Activated T-cell treated with anti-CD3 and anti-CD28 coated beads, Interleukin-2, amount 50 U/mL, for 4 hours (primary cell): ENCODE results near the gene NDUFS2. TPM values are rescaled to one million over a fixed set of nuclear protein-coding genes. Genes with fewer than 3 reads are reported as not detected.
"Not testable (repeated sequence)": the region's sequence is repeated elsewhere in the genome, so short reads cannot be mapped to it uniquely, and the experiment has no call there.

Source experiments
- ATAC-seq, 2 donors: fragments of 200-7000 bp; cut with Tn5 transposase; one replicate each; pipeline ENCODE4 v1.10.0; 2021
- DNase-seq: peaks from one replicate; pipeline ENCODE4 v3.0.0-alpha.2; 2020
- H3K27me3 Mint-ChIP-seq: one replicate; pipeline ENCODE4 v1.8.0; 2021; ENCODE audit warnings: low read depth, mixed read lengths
- H3K36me3 Mint-ChIP-seq: one replicate; pipeline ENCODE4 v1.8.0; 2022; ENCODE audit warnings: mixed read lengths; ENCODE audit not compliant: insufficient read depth
- H3K4me1 Mint-ChIP-seq: one replicate; pipeline ENCODE4 v1.8.0; 2021; ENCODE audit warnings: low read depth, mixed read lengths
- H3K4me3 Mint-ChIP-seq: one replicate; pipeline ENCODE4 v1.8.0; 2021; ENCODE audit warnings: mild to moderate bottlenecking, moderate library complexity, mixed read lengths
- H3K9me3 Mint-ChIP-seq: one replicate; pipeline ENCODE4 v1.8.0; 2021; ENCODE audit warnings: mixed read lengths
- total RNA-seq, 3 donors: library from RNA; stranded (reverse); gene quantifications; one replicate each; pipeline ENCODE4 v1.2.1, GENCODE V29; 2021

Gene NDUFS2
- total RNA-seq, 3 donors from 2014 or later: 70.7 to 80.5 (median 73.2) TPM

DNA sequence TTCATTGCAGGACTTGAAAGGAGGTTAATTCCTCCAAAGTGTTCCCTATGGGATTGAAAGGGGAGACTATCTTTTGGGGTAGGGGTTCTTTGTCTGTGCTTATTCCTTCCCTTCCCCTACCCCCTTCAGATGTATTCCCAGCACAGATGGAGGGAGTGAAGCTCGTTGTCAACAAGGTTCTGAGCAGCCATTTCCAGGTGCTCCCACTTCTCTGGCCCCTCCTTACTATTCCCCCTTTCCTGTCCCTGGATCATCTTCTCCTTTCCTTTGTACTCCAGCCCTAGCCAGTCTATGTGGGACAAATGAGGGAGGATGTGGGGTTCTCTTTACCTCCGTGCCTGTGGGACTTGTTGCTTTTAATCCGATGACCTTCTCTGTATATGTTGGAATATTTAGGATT is 24.6 kb downstream of the NDUFS2 start:
- Mint-ChIP-seq H3K9me3 (no peaks in the 10 kb centered on the region), H3K4me3 (peak overlapping the region; percentile 100), H3K4me1 (peaks cover 33% of the 10 kb centered on the region), H3K36me3 (peaks cover 7% of the 10 kb centered on the region), H3K27me3 (peaks cover 1% of the 10 kb centered on the region)
- DNase-seq: no peak
- ATAC-seq: no peak

DNA sequence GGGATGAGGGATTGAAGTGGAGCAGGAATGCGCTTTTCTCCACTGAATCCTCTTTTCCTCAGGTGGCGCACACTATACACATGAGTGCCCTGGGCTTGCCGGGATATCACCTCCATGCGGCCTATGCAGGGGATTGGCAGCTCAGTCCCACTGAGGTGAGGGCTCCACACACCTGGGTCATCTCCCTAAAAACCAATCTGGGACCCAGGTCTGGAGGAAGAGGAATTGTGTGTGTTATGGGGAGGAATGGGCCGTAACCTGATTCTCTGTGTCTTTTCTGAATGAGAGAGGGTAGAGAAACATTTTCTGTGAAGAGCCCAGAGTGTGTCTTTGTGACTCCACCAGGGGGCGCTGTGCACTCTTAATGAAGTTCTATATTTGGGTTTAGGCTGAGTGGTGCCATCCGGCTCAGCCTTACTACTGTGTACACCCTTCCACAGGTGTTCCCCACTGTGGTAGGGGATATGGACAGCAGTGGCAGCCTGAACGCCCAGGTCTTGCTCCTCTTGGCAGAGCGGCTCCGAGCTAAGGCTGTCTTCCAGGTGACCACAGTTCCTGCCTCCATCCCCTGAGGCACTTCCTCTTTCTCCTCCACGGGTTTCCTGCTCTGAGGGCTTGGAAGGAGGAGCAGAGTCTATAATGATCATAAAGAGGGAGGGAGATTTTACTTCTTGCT is 25.2 kb downstream of the NDUFS2 start:
- Mint-ChIP-seq H3K27me3 (peaks cover 1% of the 10 kb centered on the region), H3K9me3 (no peaks in the 10 kb centered on the region), H3K4me3 (peak overlapping the region; percentile 100), H3K36me3 (peaks cover 7% of the 10 kb centered on the region), H3K4me1 (peaks cover 31% of the 10 kb centered on the region)
- DNase-seq (peak; percentile 91), ATAC-seq (peak; percentile 46)

DNA sequence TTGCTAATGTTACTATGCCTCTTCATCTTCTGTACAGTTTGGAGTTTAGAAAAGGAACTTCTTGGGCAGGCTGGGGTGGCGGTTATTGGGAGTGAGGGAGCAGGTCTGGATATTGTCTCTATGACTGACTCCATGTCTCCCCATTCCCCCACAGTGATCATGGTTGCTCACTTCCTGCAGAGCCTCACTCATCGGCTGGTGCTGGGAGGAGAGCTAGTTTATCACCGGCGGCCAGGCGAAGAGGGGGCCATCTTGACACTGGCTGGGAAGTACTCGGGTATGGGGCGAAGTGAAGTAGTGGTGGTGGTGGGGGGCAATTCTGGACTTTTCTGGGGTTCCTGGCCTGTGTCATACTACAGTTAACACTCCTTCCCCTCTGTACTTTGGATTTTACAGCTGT is 25.9 kb downstream of the NDUFS2 start:
- Mint-ChIP-seq H3K4me1 (peaks cover 31% of the 10 kb centered on the region), H3K9me3 (no peaks in the 10 kb centered on the region), H3K36me3 (peaks cover 7% of the 10 kb centered on the region), H3K4me3 (peak overlapping the region; percentile 1), H3K27me3 (peaks cover 1% of the 10 kb centered on the region)
- ATAC-seq (no peak), DNase-seq (no peak)

DNA sequence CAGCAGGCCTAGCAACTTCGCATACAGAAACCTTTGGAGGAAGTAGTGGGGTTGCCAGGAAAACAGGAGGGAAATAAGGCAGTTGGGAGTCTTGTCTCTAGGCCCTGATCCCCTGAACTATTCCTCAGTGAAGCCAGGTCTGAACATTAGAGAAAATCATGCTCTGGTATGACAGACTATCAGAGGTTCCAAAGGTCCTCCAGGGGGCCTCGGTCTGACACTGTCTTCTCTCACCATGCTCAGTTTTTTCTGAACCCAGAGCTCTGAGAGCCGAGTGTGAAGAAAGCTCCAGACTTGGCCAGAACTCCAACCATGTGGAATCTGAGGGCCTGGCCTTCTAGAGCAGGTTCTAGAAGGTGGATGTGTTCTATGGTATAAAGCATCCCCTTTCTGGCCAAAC is 27.7 kb downstream of the NDUFS2 start:
- DNase-seq (no peak), ATAC-seq (no peak)
- no peak overlapping the region for H3K4me3 Mint-ChIP-seq
- H3K4me1 Mint-ChIP-seq: peaks cover 30% of the 10 kb centered on the region
- H3K9me3 Mint-ChIP-seq: no peaks in the 10 kb centered on the region
- peaks cover 7% of the 10 kb centered on the region for H3K36me3 Mint-ChIP-seq
- no peaks in the 10 kb centered on the region for H3K27me3 Mint-ChIP-seq

DNA sequence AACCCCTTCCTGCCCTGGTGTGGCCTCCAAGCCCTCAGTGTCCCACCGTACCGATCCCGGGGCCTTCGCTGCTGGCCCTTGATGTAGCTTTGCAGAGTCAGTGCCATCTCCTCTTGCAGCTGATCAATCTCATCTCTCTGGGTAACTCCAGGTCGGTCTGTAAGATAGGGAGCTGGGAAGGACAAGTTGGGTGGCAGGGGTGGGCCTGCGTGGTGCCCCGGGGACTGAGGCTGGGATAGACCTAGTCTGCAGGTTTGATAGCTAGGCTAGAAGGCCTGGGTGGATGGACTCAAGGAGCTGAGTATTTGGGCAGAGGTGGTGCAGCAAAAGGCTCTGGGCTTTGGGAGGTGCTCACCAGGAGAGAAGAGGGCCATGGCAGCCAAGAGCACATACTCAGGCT is 28.6 kb downstream of the NDUFS2 start:
- Mint-ChIP-seq H3K36me3 (peaks cover 7% of the 10 kb centered on the region), H3K27me3 (no peaks in the 10 kb centered on the region)
- no peak for ATAC-seq

DNA sequence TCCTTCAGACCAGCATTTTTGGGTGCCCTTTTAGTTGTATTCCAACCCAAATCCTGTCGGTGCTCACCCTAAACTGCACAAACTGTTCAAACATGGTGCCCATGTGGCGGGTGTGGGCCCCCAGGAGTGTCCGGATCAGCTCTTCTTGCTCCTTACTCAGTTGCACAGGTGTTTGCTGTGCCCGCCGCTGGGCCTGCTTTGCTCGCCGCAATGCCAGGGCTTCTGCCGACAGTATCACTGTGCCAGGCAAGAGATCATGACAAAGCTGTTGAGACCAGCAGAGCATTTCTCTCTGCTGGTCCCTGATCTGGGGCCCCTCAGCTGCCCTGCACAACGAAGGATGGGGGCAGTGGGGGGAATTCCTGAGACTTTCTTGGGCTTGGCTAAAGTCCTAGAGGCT is 30.9 kb downstream of the NDUFS2 start:
- DNase-seq (no peak), ATAC-seq (no peak)
- Mint-ChIP-seq H3K4me3 (no peak overlapping the region), H3K27me3 (no peaks in the 10 kb centered on the region), H3K36me3 (peaks cover 6% of the 10 kb centered on the region), H3K4me1 (peaks cover 2% of the 10 kb centered on the region), H3K9me3 (no peaks in the 10 kb centered on the region)

More for the DNA sequence above, 28.6 kb downstream of the NDUFS2 start:
- no peak for DNase-seq
- H3K4me1 Mint-ChIP-seq: peaks cover 23% of the 10 kb centered on the region
- no peak overlapping the region for H3K4me3 Mint-ChIP-seq
- H3K9me3 Mint-ChIP-seq: no peaks in the 10 kb centered on the region

DNA sequence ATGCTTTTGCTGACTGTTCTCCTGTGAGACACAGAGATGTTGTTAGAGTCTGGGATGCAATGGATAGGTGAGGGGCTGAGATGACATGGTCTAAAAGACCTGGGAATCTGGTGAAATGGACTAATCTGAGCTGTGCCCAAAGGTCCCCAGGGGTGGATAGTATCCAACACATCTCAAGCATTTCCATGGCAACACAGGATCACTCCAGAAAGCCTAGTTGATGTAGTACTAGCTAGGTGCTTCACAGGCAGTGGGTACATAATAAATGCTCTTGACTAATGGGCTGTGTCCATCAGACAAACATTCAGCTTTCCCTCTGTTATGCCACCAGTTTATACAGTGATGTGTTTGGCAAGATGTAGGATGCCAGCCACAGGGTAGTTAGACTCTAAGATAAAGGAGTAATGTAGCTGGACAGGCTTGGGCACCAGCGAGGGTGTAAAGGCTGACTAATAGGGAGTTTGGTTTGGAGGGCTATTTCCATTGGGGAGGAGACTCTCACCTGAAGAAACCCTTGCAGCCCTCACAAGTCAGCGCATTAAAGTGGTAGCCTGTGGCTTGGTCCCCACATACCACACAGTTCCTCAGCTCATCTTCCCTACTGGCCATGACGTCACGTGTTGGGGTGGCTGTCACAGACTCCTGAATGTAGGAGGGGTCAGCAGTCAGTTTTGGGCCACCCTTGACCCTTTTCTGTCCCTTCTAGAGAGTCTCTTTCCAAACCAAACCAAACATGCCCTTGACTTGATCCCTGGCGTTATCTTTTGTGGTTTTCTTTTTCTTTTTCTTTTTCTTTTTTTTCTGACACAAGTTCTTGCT is 34.0 kb downstream of the NDUFS2 start:
- H3K4me1 Mint-ChIP-seq: no peaks in the 10 kb centered on the region
- DNase-seq (no peak), ATAC-seq (no peak)
- no peaks in the 10 kb centered on the region for H3K27me3 Mint-ChIP-seq
- H3K36me3 Mint-ChIP-seq: no peaks in the 10 kb centered on the region
- H3K9me3 Mint-ChIP-seq: no peaks in the 10 kb centered on the region
- H3K4me3 Mint-ChIP-seq: no peak overlapping the region

DNA sequence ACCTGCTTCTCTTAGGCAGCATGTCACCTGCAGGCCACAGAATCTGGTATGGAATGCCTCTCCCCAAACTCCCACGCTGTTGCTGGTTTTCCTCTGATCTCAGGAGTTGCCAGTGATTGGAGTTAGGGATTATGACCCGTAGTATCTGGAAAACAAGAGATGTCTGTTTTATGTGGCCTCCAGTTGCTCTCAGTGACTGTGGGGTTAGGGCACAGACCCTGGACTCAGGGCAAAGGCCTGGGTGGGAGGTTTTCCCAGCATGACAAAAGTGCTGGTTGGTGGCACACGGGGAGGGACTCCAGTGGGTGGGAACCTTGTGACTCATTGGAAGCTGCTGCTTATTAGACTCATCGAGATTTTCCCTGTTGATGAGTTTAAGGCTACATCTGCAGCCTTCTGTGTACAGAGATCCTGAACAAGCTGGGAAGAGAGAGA is 35.9 kb downstream of the NDUFS2 start, which contains the start of gene NR1I3:
Gene NR1I3, minus strand, starts transcription at position 165 of the 435 bp plus-strand sequence. CDS start 1,638 bp downstream, outside the sequence.
- H3K4me1 Mint-ChIP-seq: no peaks in the 10 kb centered on the region
- H3K9me3 Mint-ChIP-seq: no peaks in the 10 kb centered on the region
- peaks cover 7% of the 10 kb centered on the region for H3K27me3 Mint-ChIP-seq
- DNase-seq: no peak
- no peak within 1 kb of the TSS for H3K4me3 Mint-ChIP-seq
- ATAC-seq: no peak
- H3K36me3 Mint-ChIP-seq: no peaks in the 10 kb centered on the region

DNA sequence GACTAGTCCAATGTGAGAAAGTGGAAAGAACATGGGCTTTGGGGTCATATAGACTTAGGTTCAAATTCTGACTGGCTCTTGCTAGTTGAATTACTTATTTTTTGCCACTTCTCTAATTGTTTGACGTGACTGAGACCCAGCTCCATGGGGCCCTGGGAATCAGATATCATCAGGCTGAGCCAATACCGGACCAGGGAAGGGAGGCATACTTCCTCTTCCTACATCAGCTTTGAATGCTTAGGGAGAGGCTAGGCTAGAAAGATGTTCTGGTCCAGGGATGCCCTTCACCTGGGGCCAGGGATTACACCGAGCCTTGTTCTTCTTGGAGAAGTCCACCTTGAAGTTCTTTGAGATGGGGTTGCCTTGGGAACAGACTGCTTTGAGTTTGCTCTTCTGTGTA is 39.5 kb downstream of the NDUFS2 start:
- no peaks in the 10 kb centered on the region for H3K9me3 Mint-ChIP-seq
- H3K36me3 Mint-ChIP-seq: no peaks in the 10 kb centered on the region
- DNase-seq (no peak), ATAC-seq (no peak)
- peaks cover 7% of the 10 kb centered on the region for H3K27me3 Mint-ChIP-seq
- H3K4me3 Mint-ChIP-seq: no peak overlapping the region
- H3K4me1 Mint-ChIP-seq: no peaks in the 10 kb centered on the region

DNA sequence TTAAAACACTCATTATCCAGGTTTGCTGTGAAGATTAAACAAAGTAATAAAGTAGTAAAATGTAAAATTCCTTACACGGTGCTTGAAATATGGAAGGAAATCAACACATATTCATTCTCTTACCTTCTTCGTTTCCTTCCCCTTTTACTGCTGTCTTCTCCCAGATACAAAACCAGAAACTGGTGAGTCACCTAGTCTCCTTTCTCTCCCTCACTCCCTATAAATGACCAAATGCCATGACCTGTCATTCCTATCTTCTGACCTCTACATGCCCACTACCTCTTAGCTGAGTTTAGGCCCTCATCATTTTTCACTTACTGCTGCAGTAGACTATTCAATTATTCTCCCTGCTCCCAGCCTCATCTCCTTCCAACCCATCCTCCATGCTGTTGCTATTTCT is 40.1 kb downstream of the NDUFS2 start:
- no peaks in the 10 kb centered on the region for H3K36me3 Mint-ChIP-seq
- H3K4me3 Mint-ChIP-seq: no peak overlapping the region
- H3K9me3 Mint-ChIP-seq: no peaks in the 10 kb centered on the region
- DNase-seq (no peak), ATAC-seq (no peak)
- no peaks in the 10 kb centered on the region for H3K4me1 Mint-ChIP-seq
- peaks cover 7% of the 10 kb centered on the region for H3K27me3 Mint-ChIP-seq

DNA sequence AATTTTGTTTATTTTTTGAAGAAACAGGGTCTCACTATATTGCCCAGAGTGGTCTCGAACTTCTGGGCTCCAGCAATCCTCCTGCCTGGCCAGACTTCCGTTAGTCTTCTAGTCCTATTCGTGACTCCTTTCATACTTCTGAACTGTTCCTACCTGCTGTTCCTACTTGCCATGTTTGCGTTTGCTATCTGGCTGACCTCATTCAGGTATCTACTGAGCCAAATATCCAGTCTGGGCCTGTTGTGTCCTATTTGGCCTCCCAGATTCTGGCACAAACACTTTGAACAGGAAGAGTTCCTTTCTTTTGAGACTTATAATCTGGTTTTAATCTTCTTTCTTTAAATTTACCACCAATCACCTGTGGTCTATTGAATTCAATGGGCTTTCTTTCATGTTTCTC is 42.7 kb downstream of the NDUFS2 start:
- DNase-seq (no peak), ATAC-seq (no peak)
- peaks cover 2% of the 10 kb centered on the region for H3K9me3 Mint-ChIP-seq
- H3K4me3 Mint-ChIP-seq: no peak overlapping the region
- H3K36me3 Mint-ChIP-seq: peaks cover under 1% of the 10 kb centered on the region
- H3K27me3 Mint-ChIP-seq: peaks cover 7% of the 10 kb centered on the region
- no peaks in the 10 kb centered on the region for H3K4me1 Mint-ChIP-seq

DNA sequence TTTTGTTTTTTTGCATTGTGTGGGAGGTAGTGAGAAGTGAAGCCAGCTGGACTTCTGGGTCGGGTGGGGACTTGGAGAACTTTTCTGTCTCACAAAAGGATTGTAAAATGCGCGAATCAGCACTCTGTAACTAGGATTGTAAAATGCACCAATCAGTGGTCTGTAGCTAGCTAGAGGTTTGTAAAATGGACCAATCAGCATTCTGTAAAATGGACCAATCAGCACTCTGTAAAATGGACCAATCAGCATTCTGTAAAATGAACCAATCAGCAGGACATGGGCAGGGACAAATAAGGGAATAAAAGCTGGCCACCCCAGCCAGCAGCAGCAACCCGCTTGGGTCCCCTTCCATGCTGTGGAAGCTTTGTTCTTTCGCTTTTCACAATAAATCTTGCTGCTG is 47.9 kb downstream of the NDUFS2 start:
- not testable (repeated sequence) for H3K4me3 Mint-ChIP-seq, H3K4me1 Mint-ChIP-seq, ATAC-seq, DNase-seq, H3K27me3 Mint-ChIP-seq, H3K9me3 Mint-ChIP-seq, H3K36me3 Mint-ChIP-seq

DNA sequence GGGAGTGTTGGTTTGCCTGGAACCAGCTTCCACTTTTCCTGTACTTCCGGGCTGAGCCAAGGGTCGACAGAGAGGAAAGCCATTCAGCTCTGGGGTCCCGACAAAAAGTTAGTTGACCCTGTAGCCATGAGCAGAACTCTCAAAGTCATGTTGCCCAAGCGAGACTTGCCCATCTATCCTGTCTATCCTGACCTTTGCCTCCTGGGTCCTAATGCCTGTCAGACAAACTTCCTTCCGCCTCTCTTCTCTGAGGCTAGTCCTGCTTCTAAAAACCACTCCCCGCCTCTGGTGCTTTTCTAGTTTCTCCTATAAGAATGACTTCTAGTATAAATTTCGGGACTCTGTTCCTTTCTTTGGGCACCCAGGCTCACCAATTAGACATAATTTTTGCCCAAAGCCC is 48.7 kb downstream of the NDUFS2 start:
- Mint-ChIP-seq H3K4me1 (no peaks in the 10 kb centered on the region), H3K9me3 (peaks cover 7% of the 10 kb centered on the region), H3K4me3 (no peak overlapping the region), H3K27me3 (no peaks in the 10 kb centered on the region), H3K36me3 (peaks cover 1% of the 10 kb centered on the region)
- ATAC-seq (no peak), DNase-seq (no peak)

DNA sequence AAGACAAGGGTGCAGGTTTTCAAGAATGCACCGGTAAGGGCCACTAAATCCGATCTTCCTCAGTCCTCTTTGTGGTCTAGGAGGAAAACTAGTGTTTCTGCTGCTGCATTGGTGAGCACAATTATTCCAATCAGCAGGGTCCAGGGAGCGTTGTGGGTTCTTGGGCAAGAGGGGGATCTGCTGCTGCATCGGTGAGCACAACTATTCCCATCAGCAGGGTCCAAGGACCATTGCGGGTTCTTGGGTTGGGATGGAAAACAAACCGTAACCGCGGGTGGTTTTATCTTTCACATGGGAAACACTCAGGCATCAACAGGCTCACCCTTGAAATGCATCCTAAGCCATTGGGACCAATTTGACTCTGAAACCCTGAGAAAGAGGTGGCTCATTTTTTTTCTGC is 49.4 kb downstream of the NDUFS2 start:
- ATAC-seq (no peak), DNase-seq (no peak)
- H3K4me3 Mint-ChIP-seq: no peak overlapping the region
- H3K4me1 Mint-ChIP-seq: no peaks in the 10 kb centered on the region
- peaks cover 8% of the 10 kb centered on the region for H3K9me3 Mint-ChIP-seq
- peaks cover 1% of the 10 kb centered on the region for H3K36me3 Mint-ChIP-seq
- H3K27me3 Mint-ChIP-seq: no peaks in the 10 kb centered on the region

DNA sequence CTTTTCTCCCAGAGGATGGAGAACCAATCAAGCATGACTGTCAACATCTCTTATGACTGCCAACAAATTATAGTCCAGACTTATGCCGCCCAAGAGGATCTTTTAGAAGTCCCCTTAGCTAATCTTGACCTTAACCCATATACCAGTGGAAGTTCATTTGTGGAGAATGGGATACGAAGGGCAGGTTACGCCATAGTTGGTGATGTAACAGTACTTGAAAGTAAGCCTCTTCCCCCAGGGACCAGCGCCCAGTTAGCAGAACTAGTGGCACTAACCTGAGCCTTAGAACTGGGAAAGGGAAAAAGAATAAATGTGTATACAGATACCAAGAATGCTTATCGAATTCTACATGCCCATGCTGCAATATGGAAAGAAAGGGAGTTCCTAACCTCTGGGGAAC is 53.1 kb downstream of the NDUFS2 start:
- not testable (repeated sequence) for DNase-seq, H3K36me3 Mint-ChIP-seq, ATAC-seq, H3K4me3 Mint-ChIP-seq
- Mint-ChIP-seq H3K4me1 (peaks cover 12% of the 10 kb centered on the region), H3K9me3 (peaks cover 24% of the 10 kb centered on the region), H3K27me3 (peaks cover 30% of the 10 kb centered on the region)
